Omental fat pad (tissue), 4 donors: Measurements from ENCODE around the gene SLC7A8. TPM values are rescaled to one million over a fixed set of nuclear protein-coding genes. Genes with fewer than 3 reads are reported as not detected.
A peak's percentile ranks its signal among the peaks of the same experiment; 100 is the strongest.

Experiments
- ATAC-seq: fragments of 150-250 bp; one replicate; pipeline ENCODE4 v1.9.1; 2016; ENCODE audit warnings: mild to moderate bottlenecking, moderate library complexity; ENCODE audit not compliant: low FRiP score
- DNase-seq: peaks from one replicate; pipeline ENCODE4 v3.0.0-alpha.2; 2019; ENCODE audit warnings: low spot score
- CTCF ChIP-seq, 3 donors: fragments of 450-650 bp; IDR thresholded peaks; one replicate each; pipeline ENCODE4 v1.5.1; 2016 to 2017; ENCODE audit warnings: antibody characterized with exemption in 3 of 3, mild to moderate bottlenecking in 3 of 3, moderate library complexity in 2 of 3
- total RNA-seq, 4 donors: library from RNA; depleted of rRNA; stranded (reverse); fragments of >200 nt; gene quantifications; one replicate each; pipeline ENCODE4 v1.1.0, GENCODE V29; 2016

SLC7A8 gene
- total RNA-seq, 4 donors from 2014 or later, result 40.2 to 106 (median 92.1) TPM

- ATAC-seq, result no peak
- TF ChIP-seq CTCF (IDR thresholded peaks at IDR 0.05), result no peak
- no peak for DNase-seq
These were observed 36.5 kb downstream of the SLC7A8 start for GRCh38 chr14:23146980-23147379.

GRCh38 chr14:23146351-23146910 lies 37.0 kb downstream of the SLC7A8 start:
- ATAC-seq, result peak; percentile 49
- no peak for TF ChIP-seq CTCF (IDR thresholded peaks at IDR 0.05)
- DNase-seq, result no peak

- no peak for DNase-seq
- no peak for TF ChIP-seq CTCF (IDR thresholded peaks at IDR 0.05)
- ATAC-seq, result peak; percentile 43
These were observed 37.6 kb downstream of the SLC7A8 start for GRCh38 chr14:23145794-23146350.

GRCh38 chr14:23143911-23144310 lies 39.5 kb downstream of the SLC7A8 start:
- no peak for TF ChIP-seq CTCF (IDR thresholded peaks at IDR 0.05)
- ATAC-seq (no peak), DNase-seq (no peak)

- no peak for TF ChIP-seq CTCF (IDR thresholded peaks at IDR 0.05)
- ATAC-seq (no peak), DNase-seq (no peak)
These were observed 40.6 kb downstream of the SLC7A8 start for GRCh38 chr14:23142826-23143225.

GRCh38 chr14:23141706-23142444 lies 41.6 kb downstream of the SLC7A8 start:
- ATAC-seq, result peak; percentile 20
- TF ChIP-seq CTCF (IDR thresholded peaks at IDR 0.05), result no peak
- DNase-seq, result no peak

- TF ChIP-seq CTCF (IDR thresholded peaks at IDR 0.05), result no peak
- DNase-seq (no peak), ATAC-seq (no peak)
These were observed 43.1 kb downstream of the SLC7A8 start for GRCh38 chr14:23140371-23140770.
